GM19463 (cell line): ENCODE data around the gene DPP6.

ENCODE experiments used
- ATAC-seq: cut with Tn5 transposase; IDR thresholded peaks from one replicate; pipeline ENCODE4 v1.9.1; 2021; ENCODE audit warnings: mild to moderate bottlenecking, moderate library complexity; ENCODE audit not compliant: unreplicated experiment

The DPP6 gene

GRCh38 chr7:154899862-154900261 lies 847.7 kb downstream of the DPP6 start:
- ATAC-seq: no peak

GRCh38 chr7:154902600-154903082 lies 850.4 kb downstream of the DPP6 start:
- no peak for ATAC-seq

GRCh38 chr7:154903083-154903731 lies 851.0 kb downstream of the DPP6 start:
- ATAC-seq: no peak

GRCh38 chr7:154905146-154905545 lies 852.9 kb downstream of the DPP6 start:
- ATAC-seq: no peak

- ATAC-seq: no peak
These were observed 853.4 kb downstream of the DPP6 start for GRCh38 chr7:154905615-154906014.

- ATAC-seq: no peak
These were observed 854.0 kb downstream of the DPP6 start for GRCh38 chr7:154906201-154906600.

GRCh38 chr7:154906736-154907355 lies 854.6 kb downstream of the DPP6 start:
- ATAC-seq: no peak

GRCh38 chr7:154907651-154908620 lies 855.7 kb downstream of the DPP6 start:
- no peak for ATAC-seq

GRCh38 chr7:154909241-154910105 lies 857.3 kb downstream of the DPP6 start:
- ATAC-seq: no peak

- no peak for ATAC-seq
These were observed 857.9 kb downstream of the DPP6 start for GRCh38 chr7:154910125-154910524.

- ATAC-seq: no peak
These were observed 858.8 kb downstream of the DPP6 start for GRCh38 chr7:154910977-154911376.

- no peak for ATAC-seq
These were observed 859.2 kb downstream of the DPP6 start for GRCh38 chr7:154911411-154911810.

GRCh38 chr7:154911862-154912455 lies 859.8 kb downstream of the DPP6 start:
- ATAC-seq: no peak

GRCh38 chr7:154912871-154913637 lies 860.9 kb downstream of the DPP6 start:
- no peak for ATAC-seq

GRCh38 chr7:154913638-154914307 lies 861.6 kb downstream of the DPP6 start:
- peak; percentile 98 for ATAC-seq

GRCh38 chr7:154914308-154914995 lies 862.3 kb downstream of the DPP6 start:
- no peak for ATAC-seq

- no peak for ATAC-seq
These were observed 862.8 kb downstream of the DPP6 start for GRCh38 chr7:154914996-154915380.

GRCh38 chr7:154915600-154915999 lies 863.4 kb downstream of the DPP6 start:
- ATAC-seq: no peak
